Liver (tissue), 3 donors: ENCODE results near the gene INTS1.

Source experiments
- ATF3 ChIP-seq: IDR thresholded peaks from 2 replicates; pipeline ENCODE4 v1.6.1; 2016; ENCODE audit warnings: antibody characterized with exemption
- CTCF ChIP-seq: fragments of 150-350 bp; IDR thresholded peaks from 2 replicates; pipeline ENCODE4 v1.5.1; 2017; ENCODE audit warnings: improper control_type of control experiment, low read depth, low read length; ENCODE audit not compliant: missing input control
- FOXA1 ChIP-seq: IDR thresholded peaks from 2 replicates; pipeline ENCODE4 v1.6.1; 2016; ENCODE audit warnings: antibody characterized with exemption
- FOXA2 ChIP-seq: IDR thresholded peaks from 2 replicates; pipeline ENCODE4 v1.6.1; 2016; ENCODE audit warnings: antibody characterized with exemption
- HNF4A ChIP-seq, 2 donors: conservative IDR thresholded peaks; 2 replicates each; pipeline ENCODE4 v1.6.1; 2016; ENCODE audit warnings: antibody characterized with exemption in 2 of 2, mild to moderate bottlenecking in 2 of 2
- JUND ChIP-seq, 2 donors: IDR thresholded peaks; 2 replicates each; pipeline ENCODE4 v1.6.1; 2016; ENCODE audit warnings: antibody characterized with exemption in 2 of 2
- MAX ChIP-seq: IDR thresholded peaks from 2 replicates; pipeline ENCODE4 v1.6.1; 2016; ENCODE audit warnings: antibody characterized with exemption
- NR2F2 ChIP-seq: IDR thresholded peaks from 2 replicates; pipeline ENCODE4 v1.6.1; 2016; ENCODE audit warnings: antibody characterized with exemption
- RAD21 ChIP-seq, 2 donors: IDR thresholded peaks; 2 replicates each; pipeline ENCODE4 v1.6.1; 2016; ENCODE audit warnings: antibody characterized with exemption in 2 of 2, mild to moderate bottlenecking in 2 of 2
- REST ChIP-seq: IDR thresholded peaks from 2 replicates; pipeline ENCODE4 v1.6.1; 2016; ENCODE audit warnings: antibody characterized with exemption, mild to moderate bottlenecking
- SP1 ChIP-seq: IDR thresholded peaks from 2 replicates; pipeline ENCODE4 v1.6.1; 2018; ENCODE audit warnings: antibody characterized with exemption, mild to moderate bottlenecking
- TAF1 ChIP-seq: conservative IDR thresholded peaks from 2 replicates; pipeline ENCODE4 v1.6.1; 2016; ENCODE audit warnings: antibody characterized with exemption, mild to moderate bottlenecking
- YY1 ChIP-seq: IDR thresholded peaks from 2 replicates; pipeline ENCODE4 v1.6.1; 2016; ENCODE audit warnings: antibody characterized with exemption, mild to moderate bottlenecking
- ZBTB33 ChIP-seq: IDR thresholded peaks from 2 replicates; pipeline ENCODE4 v1.6.1; 2016; ENCODE audit warnings: antibody characterized with exemption
- donor health status: healthy.
- donor health status: healthy.

- TF ChIP-seq SP1, result no peak
- TF ChIP-seq REST, result no peak
- no peak for TF ChIP-seq CTCF
- no peak for TF ChIP-seq TAF1
- no peak for TF ChIP-seq ZBTB33
- no peak for TF ChIP-seq RAD21 (IDR thresholded peaks at IDR 0.05)
- no peak for TF ChIP-seq JUND (IDR thresholded peaks at IDR 0.05)
- TF ChIP-seq YY1, result no peak
- no peak for TF ChIP-seq MAX
- no peak for TF ChIP-seq FOXA2
- no peak for TF ChIP-seq NR2F2
- no peak for TF ChIP-seq HNF4A (conservative IDR thresholded peaks at IDR 0.05)
- no peak for TF ChIP-seq ATF3
- no peak for TF ChIP-seq FOXA1
Measured at GRCh38 chr7:1531979-1532455, 27.8 kb upstream of the INTS1 start.
